ENCODE data around the gene DUXA. TPM values are rescaled to one million over a fixed set of nuclear protein-coding genes. Genes with fewer than 3 reads are reported as not detected.

Gene DUXA
- total RNA-seq, 4 donors from 2014 or later: not detected

DNA sequence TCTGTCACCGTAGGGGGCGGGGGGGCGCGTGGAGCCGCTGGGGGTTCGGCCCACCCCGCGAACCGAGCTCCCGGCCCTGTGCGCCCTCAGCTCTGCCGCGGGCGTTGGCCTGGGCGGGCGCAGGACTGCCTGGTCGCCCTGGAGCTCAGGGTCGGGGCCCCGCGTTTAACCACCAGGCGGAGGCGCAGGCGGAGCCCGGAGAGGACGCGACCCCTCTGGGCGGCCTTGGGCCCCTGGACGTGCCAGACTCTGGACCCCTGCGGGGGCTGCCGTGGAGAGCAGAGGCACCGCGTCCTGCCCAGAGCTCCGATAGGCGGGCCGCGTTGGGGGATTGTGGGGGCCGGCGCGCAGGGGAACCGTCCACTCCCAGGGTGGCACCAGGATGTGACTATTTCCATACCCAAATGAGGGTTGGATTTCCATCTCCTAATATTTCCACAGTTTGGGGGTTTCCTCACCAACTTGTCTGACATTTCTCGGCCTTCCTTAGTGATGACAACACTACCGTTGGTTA, 60.5 kb downstream of the DUXA start:
- ATAC-seq (ENCODE audit: low FRiP score): no peak
- TF ChIP-seq, protein P1, sequence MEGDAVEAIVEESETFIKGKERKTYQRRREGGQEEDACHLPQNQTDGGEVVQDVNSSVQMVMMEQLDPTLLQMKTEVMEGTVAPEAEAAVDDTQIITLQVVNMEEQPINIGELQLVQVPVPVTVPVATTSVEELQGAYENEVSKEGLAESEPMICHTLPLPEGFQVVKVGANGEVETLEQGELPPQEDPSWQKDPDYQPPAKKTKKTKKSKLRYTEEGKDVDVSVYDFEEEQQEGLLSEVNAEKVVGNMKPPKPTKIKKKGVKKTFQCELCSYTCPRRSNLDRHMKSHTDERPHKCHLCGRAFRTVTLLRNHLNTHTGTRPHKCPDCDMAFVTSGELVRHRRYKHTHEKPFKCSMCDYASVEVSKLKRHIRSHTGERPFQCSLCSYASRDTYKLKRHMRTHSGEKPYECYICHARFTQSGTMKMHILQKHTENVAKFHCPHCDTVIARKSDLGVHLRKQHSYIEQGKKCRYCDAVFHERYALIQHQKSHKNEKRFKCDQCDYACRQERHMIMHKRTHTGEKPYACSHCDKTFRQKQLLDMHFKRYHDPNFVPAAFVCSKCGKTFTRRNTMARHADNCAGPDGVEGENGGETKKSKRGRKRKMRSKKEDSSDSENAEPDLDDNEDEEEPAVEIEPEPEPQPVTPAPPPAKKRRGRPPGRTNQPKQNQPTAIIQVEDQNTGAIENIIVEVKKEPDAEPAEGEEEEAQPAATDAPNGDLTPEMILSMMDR (IDR thresholded peaks at IDR 0.05): no peak
- no peak for DNase-seq (ENCODE audit: low spot score)

DNA sequence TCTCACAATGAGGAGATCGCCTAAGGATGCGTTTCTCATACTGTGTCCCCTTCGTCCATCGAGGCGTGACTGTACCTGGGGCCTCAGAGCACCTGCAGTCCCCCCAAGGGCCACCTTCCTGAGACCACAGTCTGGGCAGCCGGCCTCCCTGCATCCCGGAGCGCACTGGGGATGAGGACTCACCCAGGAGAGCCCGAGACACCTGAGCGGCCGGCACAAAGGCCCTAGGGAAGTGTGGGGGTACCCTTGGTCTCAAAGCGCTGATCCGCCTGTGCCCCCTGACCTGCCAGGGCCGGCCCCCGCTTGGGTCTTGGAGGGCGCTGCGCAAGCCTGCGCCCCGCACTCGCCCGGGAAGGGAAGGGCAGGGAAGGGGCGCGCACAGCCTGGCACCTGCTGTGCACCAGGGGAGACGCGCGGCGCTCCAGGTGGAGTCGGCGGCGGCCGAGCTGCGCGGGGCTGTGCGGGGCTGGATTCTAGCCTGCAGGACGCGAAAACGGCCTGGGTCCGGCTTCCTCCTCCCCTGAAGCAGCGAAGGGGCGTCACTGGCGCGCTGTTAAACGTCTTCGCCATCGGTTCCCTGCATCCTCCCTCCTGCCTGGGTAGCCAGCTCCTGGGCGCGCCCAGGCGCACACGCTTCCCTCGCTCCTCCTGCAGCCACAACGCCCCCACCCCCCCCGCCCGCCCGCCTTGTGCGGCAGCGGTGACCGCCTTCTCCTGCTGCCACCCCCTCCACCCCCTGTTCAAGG, 61.1 kb downstream of the DUXA start:
- TF ChIP-seq, protein P1 (IDR thresholded peaks at IDR 0.05): no peak
- DNase-seq (ENCODE audit: low spot score): no peak
- no peak for ATAC-seq (ENCODE audit: low FRiP score)

Small RNA genes lying within 50 kb of the gene (small RNA-seq; reads per million reads assigned to genes)
- gene AC025588.3: not detected

Other genes starting within 250 kb of the DUXA start
- under 1 TPM in 1 of 4 donors, not detected in 3; 0.24 TPM for gene USP29, start 47.5 kb downstream of the DUXA start, total RNA-seq
- not detected for gene ZIM3, start 22.3 kb downstream of the DUXA start, total RNA-seq
- 10 to 100 TPM; 21.9 to 47.9 (median 35.7) TPM for gene ZNF264, start 24.0 kb upstream of the DUXA start, total RNA-seq
- 1 to 10 TPM in 2 of 4 donors, under 1 TPM in 1, not detected in 1; 0.69 to 2.2 (median 1.7) TPM for gene AURKC, start 63.5 kb upstream of the DUXA start, total RNA-seq
- gene ZNF805, start 73.1 kb upstream of the DUXA start, total RNA-seq: 10 to 100 TPM; 14.8 to 21.6 (median 19.4) TPM
- gene ZNF460, start 113.0 kb upstream of the DUXA start, total RNA-seq: 100 to 1,000 TPM in 2 of 4 donors, 10 to 100 TPM in 2; 46.5 to 163 (median 104) TPM
- 1 to 10 TPM; 5.6 to 8.4 (median 7.3) TPM for gene ZNF543, start 153.0 kb upstream of the DUXA start, total RNA-seq
- gene ZNF304, start 183.8 kb upstream of the DUXA start, total RNA-seq: 10 to 100 TPM in 1 of 4 donors, 1 to 10 TPM in 3; 4.6 to 11.0 (median 7.3) TPM
- 10 to 100 TPM; 15.3 to 22.9 (median 16.9) TPM for gene TRAPPC2B, start 196.1 kb upstream of the DUXA start, total RNA-seq
- gene ZNF547, start 196.1 kb upstream of the DUXA start, total RNA-seq: 1 to 10 TPM; 1.9 to 2.6 (median 2.6) TPM
- 10 to 100 TPM; 11.7 to 35.9 (median 22.7) TPM for gene ZNF548, start 222.4 kb upstream of the DUXA start, total RNA-seq
- gene ZNF17, start 243.7 kb upstream of the DUXA start, total RNA-seq: 10 to 100 TPM in 2 of 4 donors, 1 to 10 TPM in 2; 5.8 to 12.5 (median 9.3) TPM

Data from omental fat pad (tissue), 4 donors.